HEK293T (cell line): ENCODE data around the gene FLNB.

Experiments used
- CTCF ChIA-PET: fragments of 350-600 bp; formaldehyde crosslinking; extraction: SDS; loops from one replicate; lab custom pipeline; 2021; ENCODE audit warnings: antibody characterized with exemption, inconsistent platforms; lab: Yijun Ruan, JAX
- POLR2A ChIA-PET: fragments of 350-600 bp; formaldehyde crosslinking; extraction: SDS; loops from one replicate; lab custom pipeline; 2020; ENCODE audit warnings: antibody characterized with exemption, inconsistent platforms; lab: Yijun Ruan, JAX
- DNase-seq: peaks from one replicate; pipeline ENCODE4 v3.0.0; 2012; ENCODE audit warnings: mixed read lengths; ENCODE audit errors: extremely low spot score
- ARNT ChIP-seq: fragments of 450-650 bp; IDR thresholded peaks from 2 replicates; pipeline ENCODE4 v1.6.1; 2017; ENCODE audit warnings: mild to moderate bottlenecking
- BHLHE40 ChIP-seq: fragments of 450-650 bp; IDR thresholded peaks from 2 replicates; pipeline ENCODE4 v1.6.1; 2016; ENCODE audit warnings: mild to moderate bottlenecking, moderate library complexity, borderline replicate concordance
- CTBP1 ChIP-seq: fragments of 450-650 bp; IDR thresholded peaks from 2 replicates; pipeline ENCODE4 v1.6.1; 2016; ENCODE audit warnings: borderline replicate concordance
- ELF4 ChIP-seq: fragments of 450-650 bp; IDR thresholded peaks from 2 replicates; pipeline ENCODE4 v1.6.1; 2017; ENCODE audit warnings: antibody characterized with exemption
- FOXA1 ChIP-seq: fragments of 450-650 bp; IDR thresholded peaks from 2 replicates; pipeline ENCODE4 v1.6.1; 2016; ENCODE audit warnings: mild to moderate bottlenecking
- FOXK2 ChIP-seq: fragments of 450-650 bp; IDR thresholded peaks from 2 replicates; pipeline ENCODE4 v1.6.1; 2016; ENCODE audit warnings: mild to moderate bottlenecking
- FOXM1 ChIP-seq: fragments of 450-650 bp; IDR thresholded peaks from 2 replicates; pipeline ENCODE4 v1.6.1; 2017; ENCODE audit warnings: mild to moderate bottlenecking, borderline replicate concordance
- HDGF ChIP-seq: fragments of 450-650 bp; IDR thresholded peaks from 2 replicates; pipeline ENCODE4 v1.6.1; 2017; ENCODE audit warnings: antibody characterized with exemption, borderline replicate concordance
- L3MBTL2 ChIP-seq: fragments of 450-650 bp; conservative IDR thresholded peaks from 2 replicates; pipeline ENCODE4 v1.6.1; 2016; ENCODE audit warnings: mild to moderate bottlenecking
- LEF1 ChIP-seq: fragments of 450-650 bp; IDR thresholded peaks from 2 replicates; pipeline ENCODE4 v1.6.1; 2017; ENCODE audit warnings: mild to moderate bottlenecking, borderline replicate concordance
- NFRKB ChIP-seq: fragments of 450-650 bp; IDR thresholded peaks from 2 replicates; pipeline ENCODE4 v1.6.1; 2016; ENCODE audit warnings: mild to moderate bottlenecking, moderate library complexity
- SP1 ChIP-seq: fragments of 450-650 bp; IDR thresholded peaks from 2 replicates; pipeline ENCODE4 v1.6.1; 2017
- SUZ12 ChIP-seq: fragments of 450-650 bp; IDR thresholded peaks from 2 replicates; pipeline ENCODE4 v1.6.1; 2016; ENCODE audit warnings: mild to moderate bottlenecking
- TARDBP ChIP-seq: fragments of 450-650 bp; IDR thresholded peaks from 2 replicates; pipeline ENCODE4 v1.6.1; 2016
- ZNF384 ChIP-seq: fragments of 450-650 bp; IDR thresholded peaks from 2 replicates; pipeline ENCODE4 v1.6.1; 2016
- TF ChIP-seq, protein P1 (sequence below): fragments of 450-650 bp; IDR thresholded peaks from 2 replicates; pipeline ENCODE4 v1.6.1; 2016

FLNB gene

DNA sequence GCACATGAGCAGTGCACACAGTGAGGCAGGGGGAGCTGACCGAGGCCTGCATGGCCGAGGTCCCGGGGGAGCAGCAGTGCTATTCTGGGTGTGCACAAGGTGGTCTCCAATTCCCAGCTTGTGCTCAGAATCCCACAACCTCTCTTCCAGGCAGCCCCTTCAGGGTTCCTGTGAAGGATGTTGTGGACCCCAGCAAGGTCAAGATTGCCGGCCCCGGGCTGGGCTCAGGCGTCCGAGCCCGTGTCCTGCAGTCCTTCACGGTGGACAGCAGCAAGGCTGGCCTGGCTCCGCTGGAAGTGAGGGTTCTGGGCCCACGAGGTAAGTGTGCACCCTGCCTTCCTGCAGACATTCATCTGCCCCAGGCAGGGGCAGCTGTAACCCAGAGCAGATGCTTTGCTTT lies 122.4 kb downstream of the FLNB start:
- POLR2A ChIA-PET, result no interaction called here
- TF ChIP-seq BHLHE40 (no peak), ZNF384 (no peak), SUZ12 (no peak), ELF4 (no peak), TARDBP (no peak), L3MBTL2 (no peak), NFRKB (no peak), SP1 (no peak), LEF1 (no peak), FOXK2 (no peak), CTBP1 (no peak), FOXA1 (no peak), FOXM1 (no peak), HDGF (no peak), ARNT (no peak)
- TF ChIP-seq, protein P1, sequence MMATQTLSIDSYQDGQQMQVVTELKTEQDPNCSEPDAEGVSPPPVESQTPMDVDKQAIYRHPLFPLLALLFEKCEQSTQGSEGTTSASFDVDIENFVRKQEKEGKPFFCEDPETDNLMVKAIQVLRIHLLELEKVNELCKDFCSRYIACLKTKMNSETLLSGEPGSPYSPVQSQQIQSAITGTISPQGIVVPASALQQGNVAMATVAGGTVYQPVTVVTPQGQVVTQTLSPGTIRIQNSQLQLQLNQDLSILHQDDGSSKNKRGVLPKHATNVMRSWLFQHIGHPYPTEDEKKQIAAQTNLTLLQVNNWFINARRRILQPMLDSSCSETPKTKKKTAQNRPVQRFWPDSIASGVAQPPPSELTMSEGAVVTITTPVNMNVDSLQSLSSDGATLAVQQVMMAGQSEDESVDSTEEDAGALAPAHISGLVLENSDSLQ, result no peak
- CTCF ChIA-PET, result no interaction called here
- DNase-seq, result no peak

DNA sequence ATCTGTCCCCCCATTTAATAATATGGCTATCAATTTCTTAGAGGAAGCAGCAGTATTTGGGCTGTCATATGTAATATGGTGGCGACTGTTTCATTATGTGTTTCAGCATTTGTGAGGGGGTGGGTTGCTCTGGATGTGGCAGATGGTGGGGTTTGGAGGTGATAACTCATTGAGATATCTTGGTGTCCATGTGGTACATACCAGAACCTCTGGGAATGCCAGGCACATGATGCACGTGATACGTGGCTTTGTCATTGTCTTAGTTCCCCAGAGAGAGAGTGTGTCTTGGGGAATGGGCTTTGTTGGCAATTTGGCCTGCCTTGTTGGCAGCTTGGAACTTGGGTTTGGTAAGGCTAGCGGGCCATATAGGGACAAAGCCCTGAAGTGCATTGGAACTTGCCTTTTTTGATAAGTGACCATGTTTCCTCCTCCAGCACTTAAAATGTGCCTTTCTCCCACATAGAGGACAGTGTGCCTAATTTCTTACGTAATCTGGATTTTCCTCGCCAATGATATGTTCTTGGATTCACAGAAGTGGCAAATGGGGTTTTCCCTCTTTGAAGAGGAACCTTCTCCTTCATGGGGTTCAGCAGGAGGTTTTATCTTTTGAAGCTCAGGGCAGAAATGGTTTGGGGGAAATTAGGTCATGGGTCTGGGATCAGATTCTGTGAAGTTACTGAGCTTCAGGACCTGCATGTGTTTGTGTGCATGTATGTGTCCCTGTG lies 123.0 kb downstream of the FLNB start:
- TF ChIP-seq SP1, result no peak
- no peak for TF ChIP-seq BHLHE40
- TF ChIP-seq ZNF384, result no peak
- TF ChIP-seq, protein P1, result no peak
- no peak for TF ChIP-seq LEF1
- TF ChIP-seq ELF4, result no peak
- no peak for TF ChIP-seq ARNT
- TF ChIP-seq FOXK2, result no peak
- DNase-seq, result no peak
- CTCF ChIA-PET, result no interaction called here
- POLR2A ChIA-PET, result no interaction called here

DNA sequence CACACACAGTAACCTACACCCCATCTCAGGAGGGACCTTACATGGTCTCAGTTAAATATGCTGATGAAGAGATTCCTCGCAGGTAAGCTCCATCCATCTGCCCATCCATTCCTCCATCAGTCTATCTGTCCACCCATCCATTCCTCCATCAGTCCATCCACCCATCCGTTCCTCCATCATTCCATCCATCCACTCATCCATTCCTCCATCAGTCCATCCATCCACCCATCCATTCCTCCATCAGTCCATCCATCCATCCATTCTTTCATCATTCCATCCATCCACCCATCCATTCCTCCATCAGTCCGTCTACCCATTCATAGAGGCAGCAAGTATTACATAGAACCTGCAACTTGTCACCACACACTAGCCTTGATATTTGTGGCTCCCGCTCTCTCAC lies 124.6 kb downstream of the FLNB start:
- no peak for DNase-seq
- ChIA-PET CTCF (no interaction called here), POLR2A (interaction anchor here (0.7 kb wide), 1 partner anchor 10 kb away, joined by 3 read pairs; no protein-coding TSS in a partner anchor)
- TF ChIP-seq, protein P1, result no peak
- TF ChIP-seq SUZ12, result no peak

DNA sequence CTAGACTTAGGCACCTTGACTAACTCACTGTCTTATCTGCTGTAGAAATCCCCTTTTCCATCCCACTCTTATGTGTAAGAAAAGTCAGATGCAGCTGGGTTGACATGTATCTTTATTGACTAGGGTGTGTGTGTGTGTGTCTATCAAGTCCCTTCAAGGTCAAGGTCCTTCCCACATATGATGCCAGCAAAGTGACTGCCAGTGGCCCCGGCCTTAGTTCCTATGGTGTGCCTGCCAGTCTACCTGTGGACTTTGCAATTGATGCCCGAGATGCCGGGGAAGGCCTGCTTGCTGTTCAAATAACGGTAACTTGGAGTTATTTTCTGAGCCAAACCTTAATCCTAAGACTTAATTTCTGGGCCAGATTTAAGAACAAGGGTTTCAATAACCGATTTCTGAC lies 126.2 kb downstream of the FLNB start:
- CTCF ChIA-PET, result no interaction called here
- DNase-seq, result no peak
- POLR2A ChIA-PET, result no interaction called here
- TF ChIP-seq CTBP1 (no peak), ARNT (no peak), ZNF384 (no peak), FOXM1 (no peak)
- TF ChIP-seq, protein P1, result no peak

DNA sequence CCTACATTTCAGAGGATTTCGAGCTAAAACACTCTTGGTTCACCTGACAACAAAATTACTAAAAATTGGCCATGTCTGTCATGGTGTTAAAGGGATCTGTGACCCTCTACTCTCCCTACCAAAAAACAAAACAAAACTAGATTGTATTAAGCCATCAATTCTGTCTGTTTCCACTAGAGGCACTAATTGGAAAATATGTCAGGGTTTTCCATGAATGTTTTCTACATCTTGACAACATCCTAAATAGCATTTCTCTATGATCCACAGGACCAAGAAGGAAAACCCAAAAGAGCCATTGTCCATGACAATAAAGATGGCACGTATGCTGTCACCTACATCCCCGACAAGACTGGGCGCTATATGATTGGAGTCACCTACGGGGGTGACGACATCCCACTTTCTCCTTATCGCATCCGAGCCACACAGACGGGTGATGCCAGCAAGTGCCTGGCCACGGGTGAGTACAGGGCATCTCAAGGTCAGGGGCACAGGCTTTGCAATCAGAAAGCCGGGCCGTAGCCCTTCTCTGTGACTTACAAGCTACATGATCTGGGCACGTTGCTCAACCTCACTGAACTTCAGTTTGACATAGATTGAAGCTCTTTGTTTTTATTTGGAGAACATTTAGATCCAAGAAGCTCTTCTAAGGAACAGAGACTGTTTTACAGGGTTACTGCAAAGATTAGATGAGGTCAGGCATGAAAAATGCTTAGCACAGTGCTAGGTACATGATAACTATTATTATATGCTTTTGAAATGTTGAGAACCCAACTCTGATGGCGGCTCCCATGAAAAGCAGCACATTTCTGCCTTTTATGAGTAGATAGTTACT lies 127.7 kb downstream of the FLNB start:
- TF ChIP-seq HDGF (no peak), CTBP1 (no peak)
- ChIA-PET POLR2A (no interaction called here), CTCF (interaction anchor here (1.3 kb wide), 1 partner anchor 128 kb away, joined by 5 read pairs; no protein-coding TSS in a partner anchor)
- no peak for DNase-seq

DNA sequence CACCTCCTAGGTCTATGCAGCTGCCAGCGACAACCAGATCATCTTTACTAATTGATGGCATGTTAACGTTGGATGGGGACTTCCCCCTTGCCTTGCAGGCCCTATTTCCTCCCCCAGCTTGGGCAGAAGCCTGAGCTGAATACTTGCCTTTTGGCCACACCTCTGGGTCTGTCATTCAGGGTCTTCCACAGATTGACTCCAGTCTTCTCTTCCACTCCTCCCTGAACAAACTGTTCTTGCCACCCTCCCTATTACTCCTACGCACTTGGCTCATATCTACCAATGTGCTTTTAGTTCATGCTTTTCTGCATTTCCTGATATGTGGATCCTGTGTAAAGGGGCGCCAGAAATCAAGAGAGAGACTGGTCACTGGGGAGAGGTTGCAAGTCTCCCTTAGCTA lies 129.1 kb downstream of the FLNB start:
- ChIA-PET POLR2A (no interaction called here), CTCF (no interaction called here)
- DNase-seq, result no peak
- TF ChIP-seq SUZ12 (no peak), CTBP1 (no peak), FOXK2 (no peak), SP1 (no peak), L3MBTL2 (no peak), LEF1 (no peak), ELF4 (no peak), FOXA1 (no peak), HDGF (no peak), TARDBP (no peak), ARNT (no peak), BHLHE40 (no peak), FOXM1 (no peak), ZNF384 (no peak), NFRKB (no peak)
- TF ChIP-seq, protein P1, result no peak
